Suppressor macrophage (primary cell): ENCODE data around the gene BLVRA.
"Not testable (repeated sequence)": the region's sequence is repeated elsewhere in the genome, so short reads cannot be mapped to it uniquely, and the experiment has no call there.

Experiments
- DNase-seq, 4 experiments: peaks; one replicate each; pipeline ENCODE4 v3.0.0-alpha.2; 2020 to 2022
- total RNA-seq, 17 experiments: gene quantifications; one replicate each; lab custom pipeline; 2026; ENCODE audit warnings: mixed read lengths in 6 of 17, inconsistent platforms in 3 of 17; lab: John Stamatoyannopoulos, UW

The BLVRA gene
- total RNA-seq: 51.3 to 351 (median 89.8) reads per million in 17 experiments

- DNase-seq: peak; percentile 60 to 90 (median 76)
These were observed at the start of gene BLVRA for GRCh38 chr7:43758029-43758821. BLVRA (plus strand) TSS chr7:43758680; CDS start chr7:43771159, 12,479 bp downstream.

GRCh38 chr7:43711503-43711902 lies 47.0 kb upstream of the BLVRA start:
- DNase-seq: no peak

GRCh38 chr7:43715966-43716365 lies 42.5 kb upstream of the BLVRA start:
- not testable (repeated sequence) for DNase-seq

GRCh38 chr7:43716598-43716997 lies 41.9 kb upstream of the BLVRA start:
- no peak for DNase-seq

- peak in 3 of 4 experiments; percentile 53 to 76 (median 64) for DNase-seq
These were observed 37.2 kb upstream of the BLVRA start for GRCh38 chr7:43721193-43721806.

- no peak for DNase-seq
These were observed 35.5 kb upstream of the BLVRA start for GRCh38 chr7:43723007-43723341.

GRCh38 chr7:43725251-43725650 lies 33.2 kb upstream of the BLVRA start:
- DNase-seq: no peak

- no peak for DNase-seq
These were observed 32.0 kb upstream of the BLVRA start for GRCh38 chr7:43726466-43726865.

- DNase-seq: no peak
These were observed 31.5 kb upstream of the BLVRA start for GRCh38 chr7:43727003-43727402.

GRCh38 chr7:43727494-43727893 lies 31.0 kb upstream of the BLVRA start:
- DNase-seq: no peak

- peak; percentile 90 to 96 (median 94) for DNase-seq
These were observed 29.1 kb upstream of the BLVRA start, which contains the start of gene COA1 for GRCh38 chr7:43729214-43729923. COA1 (minus strand) TSS chr7:43729523; CDS start chr7:43648614, 80,909 bp downstream.

- no peak for DNase-seq
These were observed 28.6 kb upstream of the BLVRA start for GRCh38 chr7:43729924-43730248.

- DNase-seq: not testable (repeated sequence)
These were observed 27.0 kb upstream of the BLVRA start for GRCh38 chr7:43731494-43731893.

- not testable (repeated sequence) for DNase-seq
These were observed 23.7 kb upstream of the BLVRA start for GRCh38 chr7:43734575-43735332.

GRCh38 chr7:43735403-43735801 lies 23.1 kb upstream of the BLVRA start:
- no peak for DNase-seq

- DNase-seq: no peak
These were observed 22.5 kb upstream of the BLVRA start for GRCh38 chr7:43735802-43736603.

GRCh38 chr7:43737467-43738127 lies 20.9 kb upstream of the BLVRA start:
- DNase-seq: no peak

GRCh38 chr7:43742692-43743091 lies 15.8 kb upstream of the BLVRA start:
- no peak for DNase-seq

- peak; percentile 36 to 75 (median 60) for DNase-seq
These were observed 11.0 kb upstream of the BLVRA start for GRCh38 chr7:43747328-43748105.

- DNase-seq: no peak
These were observed 9.0 kb upstream of the BLVRA start for GRCh38 chr7:43749383-43749940.
